GM19438 (cell line): Measurements from ENCODE around the gene PIEZO2.

Experiments used
- ATAC-seq: cut with Tn5 transposase; IDR thresholded peaks from one replicate; pipeline ENCODE4 v1.9.1; 2021; ENCODE audit warnings: low read depth; ENCODE audit not compliant: unreplicated experiment

PIEZO2 gene

GRCh38 chr18:10820681-10821080 is 328.7 kb downstream of the PIEZO2 start:
- ATAC-seq = no peak

GRCh38 chr18:10814336-10814735 is 335.0 kb downstream of the PIEZO2 start:
- ATAC-seq = no peak

- ATAC-seq = no peak
Observed at GRCh38 chr18:10805587-10806118, 343.7 kb downstream of the PIEZO2 start.

- ATAC-seq = no peak
Observed at GRCh38 chr18:10804126-10804525, 345.2 kb downstream of the PIEZO2 start.

GRCh38 chr18:10798727-10799550 is 350.4 kb downstream of the PIEZO2 start:
- no peak for ATAC-seq

GRCh38 chr18:10797896-10798295 is 351.5 kb downstream of the PIEZO2 start:
- no peak for ATAC-seq

- ATAC-seq = no peak
Observed at GRCh38 chr18:10794771-10795170, 354.6 kb downstream of the PIEZO2 start.

- no peak for ATAC-seq
Observed at GRCh38 chr18:10793730-10794370, 355.5 kb downstream of the PIEZO2 start.

GRCh38 chr18:10792181-10792580 is 357.2 kb downstream of the PIEZO2 start:
- no peak for ATAC-seq

GRCh38 chr18:10791169-10791831 is 358.1 kb downstream of the PIEZO2 start:
- ATAC-seq = no peak

GRCh38 chr18:10789180-10789579 is 360.2 kb downstream of the PIEZO2 start:
- ATAC-seq = no peak

GRCh38 chr18:10787293-10787901 is 362.0 kb downstream of the PIEZO2 start:
- peak; percentile 84 for ATAC-seq

GRCh38 chr18:10785798-10786197 is 363.6 kb downstream of the PIEZO2 start:
- no peak for ATAC-seq

- no peak for ATAC-seq
Observed at GRCh38 chr18:10784596-10785202, 364.7 kb downstream of the PIEZO2 start.

- ATAC-seq = no peak
Observed at GRCh38 chr18:10783941-10784340, 365.4 kb downstream of the PIEZO2 start.

GRCh38 chr18:10776493-10776892 is 372.9 kb downstream of the PIEZO2 start:
- no peak for ATAC-seq

GRCh38 chr18:10775026-10775425 is 374.3 kb downstream of the PIEZO2 start:
- ATAC-seq = no peak

- no peak for ATAC-seq
Observed at GRCh38 chr18:10771053-10771709, 378.2 kb downstream of the PIEZO2 start.

- ATAC-seq = no peak
Observed at GRCh38 chr18:10770264-10770663, 379.1 kb downstream of the PIEZO2 start.

GRCh38 chr18:10768221-10768620 is 381.1 kb downstream of the PIEZO2 start:
- ATAC-seq = no peak
